Measurements from ENCODE around the gene VEGFA.

The VEGFA gene

DNA sequence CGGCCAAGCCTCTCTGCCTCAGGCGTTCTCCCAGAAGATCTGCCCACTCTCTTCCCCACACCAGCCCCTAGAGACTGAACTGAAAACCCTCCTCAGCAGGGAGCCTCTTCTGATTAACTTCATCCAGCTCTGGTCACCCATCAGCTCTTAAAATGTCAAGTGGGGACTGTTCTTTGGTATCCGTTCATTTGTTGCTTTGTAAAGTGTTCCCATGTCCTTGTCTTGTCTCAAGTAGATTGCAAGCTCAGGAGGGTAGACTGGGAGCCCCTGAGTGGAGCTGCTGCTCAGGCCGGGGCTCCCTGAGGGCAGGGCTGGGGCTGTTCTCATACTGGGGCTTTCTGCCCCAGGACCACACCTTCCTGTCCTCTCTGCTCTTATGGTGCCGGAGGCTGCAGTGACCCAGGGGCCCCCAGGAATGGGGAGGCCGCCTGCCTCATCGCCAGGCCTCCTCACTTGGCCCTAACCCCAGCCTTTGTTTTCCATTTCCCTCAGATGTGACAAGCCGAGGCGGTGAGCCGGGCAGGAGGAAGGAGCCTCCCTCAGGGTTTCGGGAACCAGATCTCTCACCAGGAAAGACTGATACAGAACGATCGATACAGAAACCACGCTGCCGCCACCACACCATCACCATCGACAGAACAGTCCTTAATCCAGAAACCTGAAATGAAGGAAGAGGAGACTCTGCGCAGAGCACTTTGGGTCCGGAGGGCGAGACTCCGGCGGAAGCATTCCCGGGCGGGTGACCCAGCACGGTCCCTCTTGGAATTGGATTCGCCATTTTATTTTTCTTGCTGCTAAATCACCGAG is 14.2 kb downstream of the VEGFA start:
- H3K27ac ChIP-seq (ENCODE audit: low read depth, low read length): no peak overlapping the region
- peaks cover 65% of the 10 kb centered on the region for H3K36me3 ChIP-seq (ENCODE audit: control insufficient read depth, insufficient read depth, low read length)

DNA sequence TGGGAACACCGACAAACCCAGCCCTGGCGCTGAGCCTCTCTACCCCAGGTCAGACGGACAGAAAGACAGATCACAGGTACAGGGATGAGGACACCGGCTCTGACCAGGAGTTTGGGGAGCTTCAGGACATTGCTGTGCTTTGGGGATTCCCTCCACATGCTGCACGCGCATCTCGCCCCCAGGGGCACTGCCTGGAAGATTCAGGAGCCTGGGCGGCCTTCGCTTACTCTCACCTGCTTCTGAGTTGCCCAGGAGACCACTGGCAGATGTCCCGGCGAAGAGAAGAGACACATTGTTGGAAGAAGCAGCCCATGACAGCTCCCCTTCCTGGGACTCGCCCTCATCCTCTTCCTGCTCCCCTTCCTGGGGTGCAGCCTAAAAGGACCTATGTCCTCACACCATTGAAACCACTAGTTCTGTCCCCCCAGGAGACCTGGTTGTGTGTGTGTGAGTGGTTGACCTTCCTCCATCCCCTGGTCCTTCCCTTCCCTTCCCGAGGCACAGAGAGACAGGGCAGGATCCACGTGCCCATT is 15.3 kb downstream of the VEGFA start:
- H3K4me3 ChIP-seq (ENCODE audit: low read depth, low read length): no peak overlapping the region
- H3K36me3 ChIP-seq (ENCODE audit: control insufficient read depth, insufficient read depth, low read length): peaks cover 55% of the 10 kb centered on the region
- H3K9me3 ChIP-seq (ENCODE audit: control insufficient read depth, insufficient read depth, low read depth, low read length): no peaks in the 10 kb centered on the region
- H3K27ac ChIP-seq (ENCODE audit: low read depth, low read length): no peak overlapping the region
- H3K9ac ChIP-seq (ENCODE audit: low read length): no peak overlapping the region
- no peaks in the 10 kb centered on the region for H3K4me1 ChIP-seq (ENCODE audit: control insufficient read depth, insufficient read depth, low read length)
- H3K27me3 ChIP-seq (ENCODE audit: control insufficient read depth, insufficient read depth, low read length): no peaks in the 10 kb centered on the region

More for the DNA sequence above, 14.2 kb downstream of the VEGFA start:
- no peak overlapping the region for H3K4me3 ChIP-seq (ENCODE audit: low read depth, low read length)
- H3K9ac ChIP-seq (ENCODE audit: low read length): no peak overlapping the region
- H3K4me1 ChIP-seq (ENCODE audit: control insufficient read depth, insufficient read depth, low read length): no peaks in the 10 kb centered on the region
- H3K27me3 ChIP-seq (ENCODE audit: control insufficient read depth, insufficient read depth, low read length): no peaks in the 10 kb centered on the region
- no peaks in the 10 kb centered on the region for H3K9me3 ChIP-seq (ENCODE audit: control insufficient read depth, insufficient read depth, low read depth, low read length)

DNA sequence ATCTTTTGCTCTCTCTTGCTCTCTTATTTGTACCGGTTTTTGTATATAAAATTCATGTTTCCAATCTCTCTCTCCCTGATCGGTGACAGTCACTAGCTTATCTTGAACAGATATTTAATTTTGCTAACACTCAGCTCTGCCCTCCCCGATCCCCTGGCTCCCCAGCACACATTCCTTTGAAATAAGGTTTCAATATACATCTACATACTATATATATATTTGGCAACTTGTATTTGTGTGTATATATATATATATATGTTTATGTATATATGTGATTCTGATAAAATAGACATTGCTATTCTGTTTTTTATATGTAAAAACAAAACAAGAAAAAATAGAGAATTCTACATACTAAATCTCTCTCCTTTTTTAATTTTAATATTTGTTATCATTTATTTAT is 15.9 kb downstream of the VEGFA start:
- no peak overlapping the region for H3K4me3 ChIP-seq (ENCODE audit: low read depth, low read length)
- no peaks in the 10 kb centered on the region for H3K4me1 ChIP-seq (ENCODE audit: control insufficient read depth, insufficient read depth, low read length)
- no peaks in the 10 kb centered on the region for H3K9me3 ChIP-seq (ENCODE audit: control insufficient read depth, insufficient read depth, low read depth, low read length)
- peaks cover 49% of the 10 kb centered on the region for H3K36me3 ChIP-seq (ENCODE audit: control insufficient read depth, insufficient read depth, low read length)
- no peak overlapping the region for H3K9ac ChIP-seq (ENCODE audit: low read length)
- no peaks in the 10 kb centered on the region for H3K27me3 ChIP-seq (ENCODE audit: control insufficient read depth, insufficient read depth, low read length)
- H3K27ac ChIP-seq (ENCODE audit: low read depth, low read length): no peak overlapping the region

- Histone ChIP-seq H3K36me3 (ENCODE audit: control insufficient read depth, insufficient read depth, low read length) (peaks cover 40% of the 10 kb centered on the region), H3K9ac (ENCODE audit: low read length) (no peak overlapping the region)
These were observed 16.8 kb downstream of the VEGFA start for GRCh38 chr6:43786664-43787329.

GRCh38 chr6:43788301-43788700 is 18.3 kb downstream of the VEGFA start:
- Histone ChIP-seq H3K9me3 (ENCODE audit: control insufficient read depth, insufficient read depth, low read depth, low read length) (no peaks in the 10 kb centered on the region), H3K4me1 (ENCODE audit: control insufficient read depth, insufficient read depth, low read length) (no peaks in the 10 kb centered on the region), H3K9ac (ENCODE audit: low read length) (no peak overlapping the region), H3K36me3 (ENCODE audit: control insufficient read depth, insufficient read depth, low read length) (peaks cover 25% of the 10 kb centered on the region), H3K27ac (ENCODE audit: low read depth, low read length) (no peak overlapping the region), H3K27me3 (ENCODE audit: control insufficient read depth, insufficient read depth, low read length) (no peaks in the 10 kb centered on the region), H3K4me3 (ENCODE audit: low read depth, low read length) (no peak overlapping the region)

More at GRCh38 chr6:43786664-43787329, 16.8 kb downstream of the VEGFA start:
- no peak overlapping the region for H3K4me3 ChIP-seq (ENCODE audit: low read depth, low read length)
- H3K27ac ChIP-seq (ENCODE audit: low read depth, low read length): no peak overlapping the region
- H3K27me3 ChIP-seq (ENCODE audit: control insufficient read depth, insufficient read depth, low read length): no peaks in the 10 kb centered on the region
- H3K4me1 ChIP-seq (ENCODE audit: control insufficient read depth, insufficient read depth, low read length): no peaks in the 10 kb centered on the region
- H3K9me3 ChIP-seq (ENCODE audit: control insufficient read depth, insufficient read depth, low read depth, low read length): no peaks in the 10 kb centered on the region

- H3K27ac ChIP-seq (ENCODE audit: low read depth, low read length): no peak overlapping the region
These were observed 19.4 kb downstream of the VEGFA start for GRCh38 chr6:43789447-43789846.

DNA sequence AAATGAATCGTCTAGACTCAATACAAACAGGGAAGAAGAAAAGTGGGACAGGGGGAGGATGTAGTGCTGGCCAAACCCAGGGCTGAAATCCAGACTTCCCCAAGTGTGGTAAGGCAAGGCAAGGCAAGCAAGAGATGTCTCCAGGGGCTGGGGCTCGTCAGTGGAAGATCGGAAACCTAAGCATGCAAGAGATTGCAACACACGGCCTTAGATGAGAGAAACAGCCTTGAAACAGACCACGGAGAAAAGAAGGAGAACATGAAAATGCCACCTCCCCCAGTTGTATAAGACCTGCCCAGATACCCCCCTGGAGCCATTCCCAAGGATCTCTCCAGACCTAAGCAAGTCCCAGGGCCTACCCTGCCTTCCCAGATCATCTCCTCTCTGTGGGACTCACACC is 20.0 kb downstream of the VEGFA start:
- Histone ChIP-seq H3K36me3 (ENCODE audit: control insufficient read depth, insufficient read depth, low read length) (peaks cover 9% of the 10 kb centered on the region), H3K27me3 (ENCODE audit: control insufficient read depth, insufficient read depth, low read length) (no peaks in the 10 kb centered on the region), H3K4me3 (ENCODE audit: low read depth, low read length) (no peak overlapping the region), H3K27ac (ENCODE audit: low read depth, low read length) (no peak overlapping the region), H3K9ac (ENCODE audit: low read length) (no peak overlapping the region), H3K9me3 (ENCODE audit: control insufficient read depth, insufficient read depth, low read depth, low read length) (no peaks in the 10 kb centered on the region), H3K4me1 (ENCODE audit: control insufficient read depth, insufficient read depth, low read length) (no peaks in the 10 kb centered on the region)

More at GRCh38 chr6:43789447-43789846, 19.4 kb downstream of the VEGFA start:
- Histone ChIP-seq H3K4me1 (ENCODE audit: control insufficient read depth, insufficient read depth, low read length) (no peaks in the 10 kb centered on the region), H3K9me3 (ENCODE audit: control insufficient read depth, insufficient read depth, low read depth, low read length) (no peaks in the 10 kb centered on the region), H3K4me3 (ENCODE audit: low read depth, low read length) (no peak overlapping the region), H3K9ac (ENCODE audit: low read length) (no peak overlapping the region), H3K27me3 (ENCODE audit: control insufficient read depth, insufficient read depth, low read length) (no peaks in the 10 kb centered on the region), H3K36me3 (ENCODE audit: control insufficient read depth, insufficient read depth, low read length) (peaks cover 13% of the 10 kb centered on the region)

DNA sequence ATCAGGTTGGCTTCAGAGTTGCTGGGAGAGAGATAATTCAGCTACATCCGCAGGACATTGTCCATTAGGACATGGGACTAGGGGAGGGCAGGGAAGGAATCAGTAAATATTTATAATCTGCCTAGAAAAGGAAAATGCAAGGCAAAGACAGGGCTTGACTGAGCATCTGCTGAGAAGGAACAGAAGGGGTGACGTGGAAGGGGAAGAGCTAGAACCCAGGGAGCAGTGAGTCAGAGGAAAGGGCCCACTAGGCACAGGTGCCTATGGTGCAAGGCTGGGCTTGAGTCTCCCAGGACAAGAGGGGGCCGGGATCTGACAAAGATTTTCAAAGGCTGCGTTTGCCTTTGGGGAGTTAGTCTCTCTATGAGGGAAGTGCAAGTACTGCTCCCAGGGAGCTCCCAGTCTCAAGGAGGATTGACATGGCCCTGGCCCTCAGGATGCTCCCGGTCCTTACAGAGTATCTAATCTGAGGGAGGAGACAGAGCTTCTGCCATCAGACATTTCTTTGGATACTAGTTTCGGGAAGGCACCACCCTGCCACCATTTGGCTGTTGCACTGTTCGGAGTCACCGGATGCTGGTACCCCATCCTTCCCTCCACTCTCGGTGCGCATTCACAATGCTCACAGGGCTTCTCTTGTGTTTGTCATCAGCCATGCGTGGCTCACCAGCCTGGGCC is 21.9 kb downstream of the VEGFA start:
- Histone ChIP-seq H3K4me3 (ENCODE audit: low read depth, low read length) (no peak overlapping the region), H3K27me3 (ENCODE audit: control insufficient read depth, insufficient read depth, low read length) (no peaks in the 10 kb centered on the region), H3K27ac (ENCODE audit: low read depth, low read length) (no peak overlapping the region), H3K4me1 (ENCODE audit: control insufficient read depth, insufficient read depth, low read length) (no peaks in the 10 kb centered on the region), H3K9ac (ENCODE audit: low read length) (no peak overlapping the region), H3K9me3 (ENCODE audit: control insufficient read depth, insufficient read depth, low read depth, low read length) (no peaks in the 10 kb centered on the region), H3K36me3 (ENCODE audit: control insufficient read depth, insufficient read depth, low read length) (no peaks in the 10 kb centered on the region)

DNA sequence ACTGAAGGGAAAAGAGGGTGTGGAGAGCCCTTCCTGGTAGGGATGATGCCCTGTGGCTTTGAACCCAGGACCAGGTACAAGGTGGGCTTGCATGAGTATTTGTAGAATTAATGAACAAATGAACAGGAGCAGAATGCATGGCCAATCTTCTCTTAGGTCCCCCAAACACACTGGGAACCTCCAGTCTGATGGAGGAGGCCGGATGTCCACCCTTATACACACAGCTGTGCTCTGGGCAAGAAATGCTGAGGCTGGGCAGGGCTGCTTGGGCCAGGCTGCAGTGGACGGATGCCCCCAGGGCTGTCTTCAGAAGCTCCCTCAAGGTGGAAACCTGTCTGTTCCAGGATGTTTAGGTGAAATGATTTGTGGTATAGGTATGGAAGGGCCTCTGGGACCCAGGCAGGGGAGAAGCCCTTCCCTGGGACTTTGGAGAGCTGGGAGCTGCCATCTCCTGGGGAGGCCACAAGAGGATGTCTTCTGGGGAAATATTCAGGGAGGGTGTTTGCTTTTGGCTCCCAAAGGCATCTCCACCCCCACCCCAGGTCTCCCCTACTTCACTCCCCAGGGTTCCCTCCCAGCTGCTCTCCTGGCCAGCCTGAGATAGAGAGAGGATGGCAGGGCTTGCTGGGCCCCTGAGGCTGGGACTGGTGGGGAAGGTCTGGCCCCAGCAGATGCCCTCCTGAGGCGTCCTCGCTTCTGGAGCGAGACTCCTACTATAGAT is 23.3 kb downstream of the VEGFA start:
- Histone ChIP-seq H3K27me3 (ENCODE audit: control insufficient read depth, insufficient read depth, low read length) (no peaks in the 10 kb centered on the region), H3K27ac (ENCODE audit: low read depth, low read length) (no peak overlapping the region), H3K36me3 (ENCODE audit: control insufficient read depth, insufficient read depth, low read length) (no peaks in the 10 kb centered on the region), H3K9ac (ENCODE audit: low read length) (no peak overlapping the region), H3K9me3 (ENCODE audit: control insufficient read depth, insufficient read depth, low read depth, low read length) (no peaks in the 10 kb centered on the region), H3K4me1 (ENCODE audit: control insufficient read depth, insufficient read depth, low read length) (no peaks in the 10 kb centered on the region; the same call in 1 of the 2 replicates), H3K4me3 (ENCODE audit: low read depth, low read length) (no peak overlapping the region)

GRCh38 chr6:43793875-43794242 is 23.8 kb downstream of the VEGFA start:
- Histone ChIP-seq H3K4me1 (ENCODE audit: control insufficient read depth, insufficient read depth, low read length) (no peaks in the 10 kb centered on the region; the same call in 1 of the 2 replicates), H3K9ac (ENCODE audit: low read length) (no peak overlapping the region)

More at GRCh38 chr6:43793875-43794242, 23.8 kb downstream of the VEGFA start:
- Histone ChIP-seq H3K27me3 (ENCODE audit: control insufficient read depth, insufficient read depth, low read length) (no peaks in the 10 kb centered on the region), H3K4me3 (ENCODE audit: low read depth, low read length) (no peak overlapping the region), H3K9me3 (ENCODE audit: control insufficient read depth, insufficient read depth, low read depth, low read length) (no peaks in the 10 kb centered on the region), H3K27ac (ENCODE audit: low read depth, low read length) (no peak overlapping the region), H3K36me3 (ENCODE audit: control insufficient read depth, insufficient read depth, low read length) (no peaks in the 10 kb centered on the region)

All from HUES6 (cell line).